COLO668 (cell line): ENCODE data around the gene BMP2K.
"Not testable (repeated sequence)": the region's sequence is repeated elsewhere in the genome, so short reads cannot be mapped to it uniquely, and the experiment has no call there.

ENCODE experiments used
- DNase-seq: peaks from one replicate; lab custom pipeline; 2025; ENCODE audit not compliant: unreplicated experiment; lab: John Stamatoyannopoulos, UW

BMP2K gene

GRCh38 chr4:78846258-78846657 is 70.1 kb downstream of the BMP2K start:
- no peak for DNase-seq

- DNase-seq = no peak
Observed at GRCh38 chr4:78862314-78862737, 86.2 kb downstream of the BMP2K start.

DNA sequence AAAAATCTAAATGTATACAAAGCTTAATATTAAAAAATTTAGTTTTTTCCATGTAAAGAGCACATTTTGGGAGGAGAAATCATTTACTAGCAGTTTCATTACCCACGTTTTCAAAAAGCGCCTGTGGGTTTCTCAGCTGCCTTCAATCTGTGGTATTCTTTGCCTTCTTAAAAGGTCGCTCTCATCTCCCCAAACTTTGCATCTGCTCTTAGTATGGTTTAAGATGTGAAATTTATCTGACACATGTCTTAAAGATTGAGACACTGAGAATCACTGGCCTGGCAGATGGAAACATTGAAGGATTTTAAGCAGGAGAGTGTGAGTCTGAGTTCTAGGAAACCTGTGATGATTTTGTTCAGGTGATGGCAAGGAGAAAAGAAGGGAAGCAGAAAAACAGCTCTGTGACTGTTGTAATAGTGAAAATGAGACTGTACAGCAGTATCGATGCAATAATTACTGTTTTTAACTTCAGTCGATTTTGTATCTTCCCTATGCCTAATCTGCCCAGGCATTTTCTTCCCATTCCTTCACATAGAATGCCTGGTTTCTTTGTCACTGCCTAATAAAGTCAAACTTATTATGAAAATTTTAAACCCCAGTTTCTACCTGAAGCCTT is 87.2 kb downstream of the BMP2K start:
- DNase-seq = no peak

DNA sequence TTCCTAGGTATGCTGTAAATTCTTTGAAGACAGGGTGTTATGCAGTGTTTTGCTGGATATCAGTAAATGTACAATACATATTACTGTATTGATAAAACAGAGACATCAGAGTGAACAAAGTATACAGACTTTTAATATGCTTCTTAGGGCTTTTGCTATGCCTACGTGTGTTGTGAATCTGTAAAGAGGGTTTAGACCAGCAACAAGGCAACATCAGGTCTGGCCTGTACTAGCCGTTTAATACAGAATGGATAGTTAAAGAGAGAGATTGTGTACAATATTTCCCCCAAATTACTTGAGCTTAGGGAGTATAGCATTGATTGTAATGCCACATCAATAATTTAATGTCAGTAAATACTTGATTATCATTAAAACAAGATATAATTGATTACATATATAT is 87.8 kb downstream of the BMP2K start:
- no peak for DNase-seq

DNA sequence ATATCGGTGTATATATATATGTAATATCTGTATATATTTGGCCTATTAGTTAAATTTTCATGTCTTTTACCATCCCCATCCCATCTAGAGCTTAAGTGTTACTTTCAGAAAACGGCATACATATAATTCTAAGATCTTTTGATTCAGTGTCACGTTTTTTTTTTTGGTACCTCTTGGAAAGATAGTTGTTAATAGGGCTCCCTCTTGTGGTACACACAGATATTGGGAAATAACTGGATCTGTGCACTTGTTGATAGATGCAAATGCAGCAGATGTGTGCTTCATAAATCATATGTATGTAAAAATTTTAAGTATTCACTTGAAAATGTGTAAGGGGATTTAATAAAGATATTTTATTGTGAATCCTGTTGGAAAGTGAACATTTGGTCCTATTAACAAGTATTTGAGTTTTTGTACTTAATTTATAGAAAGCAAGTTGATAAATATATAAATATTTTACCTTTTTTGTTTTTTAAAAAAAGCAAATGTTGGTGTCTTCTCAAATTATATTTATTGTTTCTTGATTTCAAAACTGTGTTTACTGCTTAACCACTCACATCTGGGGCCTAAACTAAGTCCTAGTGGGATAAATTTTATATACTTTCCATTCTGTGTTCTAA is 88.4 kb downstream of the BMP2K start:
- DNase-seq = peak; percentile 19

DNA sequence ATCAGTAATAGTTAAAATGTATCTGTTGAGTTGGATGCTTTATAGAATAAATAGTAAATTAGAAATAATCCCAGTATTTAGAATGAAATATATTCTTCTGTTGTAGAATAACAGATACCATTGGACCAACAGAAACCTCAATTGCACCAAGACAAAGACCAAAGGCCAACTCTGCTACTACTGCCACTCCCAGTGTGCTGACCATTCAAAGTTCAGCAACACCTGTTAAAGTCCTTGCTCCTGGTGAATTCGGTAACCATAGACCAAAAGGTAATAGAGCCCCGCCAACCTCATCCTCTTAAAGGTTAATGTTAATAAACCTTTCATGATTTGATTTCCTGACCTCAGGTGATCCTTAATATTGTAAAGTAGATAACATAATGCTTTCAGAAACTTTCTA is 89.3 kb downstream of the BMP2K start:
- DNase-seq = no peak

DNA sequence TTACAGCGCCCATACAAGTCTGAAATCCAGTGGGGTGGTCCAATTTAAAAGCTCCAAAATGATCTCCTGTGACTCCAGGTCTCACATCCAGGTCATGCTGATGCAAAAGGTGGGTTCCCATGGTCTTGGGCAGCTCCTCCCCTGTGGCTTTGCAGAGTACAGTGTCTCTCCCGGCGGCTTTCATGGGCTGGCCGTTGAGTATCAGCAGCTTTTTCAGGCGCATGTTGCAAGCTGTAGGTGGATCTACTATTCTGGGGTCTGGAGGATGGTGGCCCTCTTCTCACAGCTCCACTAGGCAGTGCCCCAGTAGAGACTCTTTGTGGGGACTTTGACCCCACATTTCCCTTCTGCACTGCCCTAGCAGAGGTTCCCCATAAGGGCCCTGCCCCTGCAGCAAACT is 92.6 kb downstream of the BMP2K start:
- DNase-seq = not testable (repeated sequence)

- no peak for DNase-seq
Observed at GRCh38 chr4:78870056-78870455, 93.9 kb downstream of the BMP2K start.

- no peak for DNase-seq
Observed at GRCh38 chr4:78876568-78877320, 100.6 kb downstream of the BMP2K start.

DNA sequence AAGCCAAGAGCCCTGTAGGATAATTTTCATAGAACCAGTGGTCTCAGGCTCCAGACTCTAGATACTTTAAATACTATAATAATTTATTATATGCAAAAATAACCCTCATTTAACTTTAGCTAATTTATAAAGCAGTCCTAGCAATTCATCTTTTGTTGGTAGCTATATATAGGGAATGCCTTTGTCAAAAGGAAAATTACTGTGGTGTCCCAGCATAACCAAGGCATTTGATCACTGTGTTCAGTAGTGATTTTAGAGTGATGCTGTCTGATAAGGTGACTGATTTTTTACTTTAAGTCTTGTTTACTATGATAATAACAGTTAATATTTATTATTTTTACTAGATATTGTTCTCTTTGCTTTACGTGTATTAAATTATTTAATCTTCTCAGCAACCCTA is 101.9 kb downstream of the BMP2K start:
- DNase-seq = no peak

GRCh38 chr4:78880874-78881492 is 104.8 kb downstream of the BMP2K start:
- no peak for DNase-seq

GRCh38 chr4:78885598-78885997 is 109.4 kb downstream of the BMP2K start:
- DNase-seq = no peak

- no peak for DNase-seq
Observed at GRCh38 chr4:78889955-78890354, 113.8 kb downstream of the BMP2K start.

DNA sequence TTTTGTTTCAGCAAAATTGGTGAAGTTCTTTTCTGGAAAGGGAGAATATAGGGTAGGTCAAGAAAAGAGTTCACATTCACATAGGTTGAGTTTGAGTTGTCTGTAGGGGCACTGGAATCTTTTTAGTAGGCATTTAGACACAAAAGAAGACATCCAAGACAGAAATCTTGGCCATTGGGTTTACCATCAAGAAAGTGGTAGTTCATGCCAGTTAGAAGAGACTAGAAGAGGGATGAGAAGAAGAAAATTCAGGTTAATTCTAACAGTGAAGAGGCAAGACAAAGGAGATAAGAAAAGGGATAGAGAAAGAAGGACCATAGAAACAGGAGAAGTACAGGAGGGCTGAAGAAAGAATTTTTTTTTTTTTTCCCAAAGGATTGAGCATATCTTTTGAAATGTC is 123.2 kb downstream of the BMP2K start:
- DNase-seq = no peak

GRCh38 chr4:78901882-78902281 is 125.7 kb downstream of the BMP2K start:
- DNase-seq = no peak

GRCh38 chr4:78902298-78902697 is 126.1 kb downstream of the BMP2K start:
- no peak for DNase-seq

GRCh38 chr4:78904143-78904542 is 128.0 kb downstream of the BMP2K start:
- DNase-seq = no peak

- no peak for DNase-seq
Observed at GRCh38 chr4:78907638-78908037, 131.5 kb downstream of the BMP2K start.

DNA sequence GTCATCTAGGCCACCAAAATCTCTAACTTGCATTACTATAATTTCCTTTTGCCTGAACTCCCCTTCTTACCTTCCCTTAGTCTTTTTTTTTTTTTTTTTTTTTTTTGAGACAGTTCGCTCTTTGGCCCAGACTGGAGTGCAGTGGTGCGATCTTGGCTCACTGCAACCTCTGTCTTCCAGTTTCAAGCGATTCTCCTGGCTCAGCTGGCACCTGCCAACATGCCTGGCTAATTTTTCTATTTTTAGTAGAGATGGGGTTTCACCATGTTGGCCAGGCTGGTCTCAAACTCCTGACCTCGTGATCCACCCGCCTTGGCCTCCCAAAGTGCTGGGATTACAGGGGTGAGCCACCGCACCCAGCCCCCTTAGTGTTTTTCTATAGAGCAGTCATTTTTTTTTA is 132.8 kb downstream of the BMP2K start:
- not testable (repeated sequence) for DNase-seq

- DNase-seq = no peak
Observed at GRCh38 chr4:78910612-78911011, 134.5 kb downstream of the BMP2K start.

DNA sequence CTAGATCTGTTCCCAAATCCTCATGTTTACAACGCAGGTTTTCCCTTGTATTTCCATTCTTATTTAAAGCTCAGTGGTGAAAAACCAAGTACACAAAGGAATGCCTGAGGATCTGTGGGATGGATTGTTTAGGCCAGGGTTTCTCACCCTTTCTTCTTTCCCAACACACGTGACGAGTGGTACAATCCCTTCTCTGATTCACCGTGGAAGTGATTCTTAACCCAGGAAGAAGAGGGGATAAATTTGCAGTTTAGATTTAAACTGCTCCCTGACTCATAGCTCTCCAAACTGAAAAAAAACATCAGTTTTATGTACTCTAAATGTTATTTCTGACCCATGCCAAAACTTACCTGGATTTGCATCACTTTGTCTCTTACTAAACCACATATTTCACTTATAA is 146.1 kb downstream of the BMP2K start:
- no peak for DNase-seq
